Endodermal cell (in vitro differentiated cells): ENCODE measurements around the gene RRP8. TPM values are rescaled to one million over a fixed set of nuclear protein-coding genes. Genes with fewer than 3 reads are reported as not detected.
A peak's percentile ranks its signal among the peaks of the same experiment; 100 is the strongest.

Experiments
- DNase-seq: peaks from one replicate; pipeline ENCODE4 v3.0.0-alpha.2; 2017
- H3K27ac ChIP-seq: 2 replicates; pipeline ENCODE4 v1.5.1; 2013; ENCODE audit warnings: mild to moderate bottlenecking, low read depth, low read length, moderate library complexity
- H3K27me3 ChIP-seq: 2 replicates; pipeline ENCODE4 v1.6.1; 2013; ENCODE audit warnings: mild to moderate bottlenecking, low read length, moderate library complexity; ENCODE audit not compliant: insufficient read depth, control insufficient read depth, poor library complexity, severe bottlenecking
- H3K36me3 ChIP-seq: 2 replicates; pipeline ENCODE4 v1.7.0; 2013; ENCODE audit warnings: mild to moderate bottlenecking, low read length, moderate library complexity; ENCODE audit not compliant: control insufficient read depth, insufficient read depth
- H3K4me1 ChIP-seq: one replicate; pipeline ENCODE4 v1.7.0; 2013; ENCODE audit warnings: low read length; ENCODE audit not compliant: control insufficient read depth, insufficient read depth
- H3K4me3 ChIP-seq: 2 replicates; pipeline ENCODE4 v1.5.1; 2013; ENCODE audit warnings: mild to moderate bottlenecking, low read length, moderate library complexity
- H3K9ac ChIP-seq: 2 replicates; pipeline ENCODE4 v1.6.1; 2013; ENCODE audit warnings: mild to moderate bottlenecking, low read length, moderate library complexity; ENCODE audit not compliant: poor library complexity, severe bottlenecking; ENCODE audit errors: extremely low read depth
- H3K9me3 ChIP-seq: 2 replicates; pipeline ENCODE4 v1.6.1; 2013; ENCODE audit warnings: mild to moderate bottlenecking, low read length, moderate library complexity; ENCODE audit not compliant: control insufficient read depth
- H3K27ac Mint-ChIP-seq: 2 replicates; pipeline ENCODE4 v1.8.0; 2020; ENCODE audit warnings: mixed read lengths
- H3K27me3 Mint-ChIP-seq: 2 replicates; pipeline ENCODE4 v1.8.0; 2021; ENCODE audit warnings: mild to moderate bottlenecking, mixed read lengths; ENCODE audit not compliant: insufficient read depth
- H3K36me3 Mint-ChIP-seq: 2 replicates; pipeline ENCODE4 v1.8.0; 2020; ENCODE audit warnings: low read depth, mixed read lengths
- H3K4me1 Mint-ChIP-seq: 2 replicates; pipeline ENCODE4 v1.8.0; 2020; ENCODE audit warnings: mixed read lengths
- H3K4me3 Mint-ChIP-seq: 2 replicates; pipeline ENCODE4 v1.8.0; 2020; ENCODE audit warnings: mild to moderate bottlenecking, moderate library complexity, mixed read lengths
- H3K9me3 Mint-ChIP-seq: 2 replicates; pipeline ENCODE4 v1.8.0; 2020; ENCODE audit warnings: mild to moderate bottlenecking, mixed read lengths
- WGBS, 2 experiments: methylation state at CpG; one replicate each; pipeline versions ENCODE4 v1.1.5 to v1.1.7; 2013; ENCODE audit warnings: missing lambda C conversion rate in 2 of 2, mixed read lengths in 1 of 2; ENCODE audit not compliant: insufficient coverage in 1 of 2, insufficient read length in 1 of 2; 5-methylcytosine and 5-hydroxymethylcytosine counted together
- total RNA-seq, 2 donors: library from RNA; stranded (reverse); fragmentation: NEBNext Ultra II Directional in 1 of 2; extraction: Animal tissue kit (Norgen Biotek cat#: 25700) in 1 of 2; gene quantifications; 2 replicates in 1 of 2; 3 replicates in 1 of 2; pipeline ENCODE4 v1.2.1, GENCODE V29; 2021
- TF ChIP-seq, protein P1 (sequence below): fragments of 200-600 bp; sonication (generic); conservative IDR thresholded peaks from 2 replicates; pipeline ENCODE4 v1.5.0; 2021; ENCODE audit warnings: antibody characterized with exemption, mild to moderate bottlenecking

The RRP8 gene
- total RNA-seq, 2 donors from 2014 or later = 11.0 to 12.8 TPM

DNA sequence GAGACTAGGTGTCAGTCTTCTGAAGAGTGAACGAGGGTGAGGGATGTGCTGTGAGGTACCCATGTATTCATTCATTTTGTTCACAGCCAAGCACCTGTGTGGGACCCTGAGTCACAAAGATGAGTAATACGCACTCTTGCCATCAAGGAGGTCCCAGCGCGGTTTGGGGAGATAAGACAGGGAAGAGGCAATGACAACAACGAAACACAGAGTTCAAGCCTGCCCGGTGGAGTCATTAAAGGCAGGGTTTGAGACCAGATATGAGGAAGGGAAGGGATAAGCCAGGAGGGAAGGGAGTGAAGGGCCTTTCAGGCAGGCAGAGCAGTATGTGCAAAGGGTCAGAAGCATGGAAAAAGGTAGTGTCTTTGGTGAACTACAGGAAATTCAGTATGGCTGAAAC, 47.6 kb upstream of the RRP8 start:
- H3K27ac Mint-ChIP-seq = no peak overlapping the region
- TF ChIP-seq, protein P1, sequence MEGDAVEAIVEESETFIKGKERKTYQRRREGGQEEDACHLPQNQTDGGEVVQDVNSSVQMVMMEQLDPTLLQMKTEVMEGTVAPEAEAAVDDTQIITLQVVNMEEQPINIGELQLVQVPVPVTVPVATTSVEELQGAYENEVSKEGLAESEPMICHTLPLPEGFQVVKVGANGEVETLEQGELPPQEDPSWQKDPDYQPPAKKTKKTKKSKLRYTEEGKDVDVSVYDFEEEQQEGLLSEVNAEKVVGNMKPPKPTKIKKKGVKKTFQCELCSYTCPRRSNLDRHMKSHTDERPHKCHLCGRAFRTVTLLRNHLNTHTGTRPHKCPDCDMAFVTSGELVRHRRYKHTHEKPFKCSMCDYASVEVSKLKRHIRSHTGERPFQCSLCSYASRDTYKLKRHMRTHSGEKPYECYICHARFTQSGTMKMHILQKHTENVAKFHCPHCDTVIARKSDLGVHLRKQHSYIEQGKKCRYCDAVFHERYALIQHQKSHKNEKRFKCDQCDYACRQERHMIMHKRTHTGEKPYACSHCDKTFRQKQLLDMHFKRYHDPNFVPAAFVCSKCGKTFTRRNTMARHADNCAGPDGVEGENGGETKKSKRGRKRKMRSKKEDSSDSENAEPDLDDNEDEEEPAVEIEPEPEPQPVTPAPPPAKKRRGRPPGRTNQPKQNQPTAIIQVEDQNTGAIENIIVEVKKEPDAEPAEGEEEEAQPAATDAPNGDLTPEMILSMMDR = no peak
- Histone ChIP-seq H3K4me3 (no peak overlapping the region), H3K27me3 (peaks cover under 1% of the 10 kb centered on the region), H3K9me3 (no peaks in the 10 kb centered on the region), H3K4me1 (no peaks in the 10 kb centered on the region), H3K36me3 (no peaks in the 10 kb centered on the region), H3K9ac (no peak overlapping the region), H3K27ac (no peak overlapping the region)
- H3K9me3 Mint-ChIP-seq = no peaks in the 10 kb centered on the region
- peaks cover 1% of the 10 kb centered on the region for H3K27me3 Mint-ChIP-seq
- DNase-seq = no peak
- no peaks in the 10 kb centered on the region for H3K4me1 Mint-ChIP-seq
- no peaks in the 10 kb centered on the region for H3K36me3 Mint-ChIP-seq
- WGBS, 2 experiments = 91 to 98% methylated on average over 6 of the region's 6 CpGs
- H3K4me3 Mint-ChIP-seq = no peak overlapping the region

DNA sequence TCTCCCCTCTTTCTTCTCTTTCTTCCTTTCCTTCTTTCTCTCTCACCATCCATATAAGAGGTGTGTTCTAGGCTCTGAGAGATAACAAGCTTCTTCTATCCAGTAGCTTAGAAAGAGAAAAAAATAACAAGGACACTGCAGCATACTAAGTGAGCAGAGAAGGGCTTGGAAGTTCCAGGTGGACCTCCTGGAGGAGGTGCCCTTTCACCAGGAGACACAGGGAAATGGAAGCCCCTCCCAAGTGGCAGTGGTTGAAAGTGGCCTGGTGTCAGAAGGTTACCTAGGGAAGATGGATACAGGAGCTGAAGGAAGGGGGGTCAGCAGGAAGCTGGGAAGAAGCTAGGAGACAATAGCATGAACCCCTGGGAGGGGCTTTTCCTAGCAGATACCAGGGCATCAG, 46.7 kb upstream of the RRP8 start:
- Mint-ChIP-seq H3K4me1 (no peaks in the 10 kb centered on the region), H3K9me3 (no peaks in the 10 kb centered on the region), H3K4me3 (no peak overlapping the region), H3K27me3 (no peaks in the 10 kb centered on the region), H3K27ac (no peak overlapping the region), H3K36me3 (no peaks in the 10 kb centered on the region)
- Histone ChIP-seq H3K36me3 (peaks cover 3% of the 10 kb centered on the region), H3K27me3 (no peaks in the 10 kb centered on the region), H3K27ac (no peak overlapping the region), H3K4me1 (no peaks in the 10 kb centered on the region), H3K9ac (no peak overlapping the region), H3K4me3 (no peak overlapping the region), H3K9me3 (no peaks in the 10 kb centered on the region)
- no peak for DNase-seq
- TF ChIP-seq, protein P1 = no peak

DNA sequence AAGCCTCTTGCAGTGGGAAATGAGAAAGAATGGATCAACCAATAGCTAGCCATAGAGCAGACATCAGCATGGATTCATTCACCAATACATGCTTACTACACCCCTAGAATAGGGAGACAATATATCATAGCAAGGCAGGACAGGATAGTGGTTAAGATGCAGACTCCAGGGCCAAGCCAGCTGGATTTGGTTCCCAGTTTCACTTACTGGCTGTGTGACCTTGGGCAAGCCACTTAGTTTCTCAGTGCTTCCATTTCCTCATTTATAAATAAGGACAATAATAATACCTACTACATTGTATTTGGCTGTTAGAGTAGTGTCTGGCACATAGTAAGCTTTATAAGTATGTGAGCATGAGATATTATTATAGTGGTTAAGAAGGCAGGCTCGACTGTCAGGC, 45.1 kb upstream of the RRP8 start:
- no peak overlapping the region for H3K27ac ChIP-seq

More for the DNA sequence above, 45.1 kb upstream of the RRP8 start:
- H3K27me3 ChIP-seq = no peaks in the 10 kb centered on the region
- TF ChIP-seq, protein P1 = no peak
- WGBS, 2 experiments = 82% methylated on average over 1 of the region's 1 CpG; no CpG with 5 or more reads in 1 of the 2 experiments
- no peak overlapping the region for H3K4me3 ChIP-seq
- H3K9me3 ChIP-seq = no peaks in the 10 kb centered on the region
- no peak overlapping the region for H3K27ac Mint-ChIP-seq
- H3K9ac ChIP-seq = no peak overlapping the region
- no peaks in the 10 kb centered on the region for H3K27me3 Mint-ChIP-seq
- no peaks in the 10 kb centered on the region for H3K4me1 Mint-ChIP-seq
- no peak overlapping the region for H3K4me3 Mint-ChIP-seq
- no peaks in the 10 kb centered on the region for H3K4me1 ChIP-seq
- peaks cover 3% of the 10 kb centered on the region for H3K36me3 ChIP-seq
- no peaks in the 10 kb centered on the region for H3K36me3 Mint-ChIP-seq
- peak; percentile 3 for DNase-seq
- no peaks in the 10 kb centered on the region for H3K9me3 Mint-ChIP-seq
